ENCODE data around the gene CFAP210.
"Not testable (repeated sequence)": the region's sequence is repeated elsewhere in the genome, so short reads cannot be mapped to it uniquely, and the experiment has no call there.

The CFAP210 gene

GRCh38 chr2:169712791-169713227 lies 18.6 kb upstream of the CFAP210 start:
- DNase-seq (ENCODE audit: low read depth): no peak

DNA sequence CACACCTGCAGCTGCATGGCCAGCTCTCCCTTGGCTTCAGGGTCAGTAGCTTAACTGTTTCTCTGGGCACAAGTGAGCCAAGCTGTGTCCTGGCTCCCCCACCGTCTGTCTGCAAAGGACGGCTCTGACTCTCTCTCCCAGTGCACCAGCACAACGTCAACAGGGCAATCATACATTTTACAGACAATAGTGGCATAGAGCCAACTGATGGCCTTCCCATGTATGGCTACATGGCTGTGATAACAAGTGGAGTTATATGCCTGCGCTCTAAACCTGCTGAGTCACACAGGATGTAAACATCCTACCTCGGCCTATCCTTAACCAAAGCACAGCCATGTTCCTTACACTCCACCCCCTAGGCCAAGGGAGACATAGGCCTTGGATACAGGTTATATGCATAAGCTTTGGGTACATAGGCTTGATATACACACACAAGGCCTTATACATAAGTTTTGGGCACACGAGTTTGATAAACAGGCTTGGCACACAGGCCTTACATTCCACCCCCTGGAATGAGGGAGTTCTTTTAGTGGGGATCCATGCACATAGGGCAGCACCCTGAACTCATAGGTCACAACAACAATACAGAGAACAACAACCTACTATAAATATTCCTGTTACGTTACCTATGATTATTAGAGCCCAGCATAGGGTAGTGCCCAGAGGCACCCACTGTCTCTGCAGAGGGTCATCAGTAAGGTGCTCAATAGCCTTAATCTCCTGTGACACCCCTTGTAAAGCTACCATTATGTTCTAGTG lies 17.7 kb upstream of the CFAP210 start:
- DNase-seq (ENCODE audit: low read depth): no peak

DNA sequence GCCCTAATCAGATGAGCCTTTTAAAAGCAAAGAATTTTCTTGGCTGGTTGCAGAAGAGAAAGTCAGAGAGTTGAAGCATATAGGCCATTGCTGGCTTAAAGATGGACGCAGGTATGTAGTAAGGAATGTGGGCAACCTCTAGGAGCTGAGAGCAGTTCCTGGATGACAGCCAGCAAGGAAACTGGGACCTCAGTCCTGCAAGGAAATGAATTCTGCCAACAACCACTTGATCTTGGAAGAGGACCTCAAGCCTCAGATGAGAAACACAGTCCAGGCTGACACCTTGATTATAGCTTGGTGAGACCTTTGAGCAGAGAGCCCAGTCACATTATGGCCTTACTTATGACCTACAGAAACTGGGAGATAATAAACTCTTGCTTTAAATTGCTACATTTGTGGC lies 15.8 kb upstream of the CFAP210 start:
- DNase-seq (ENCODE audit: low read depth): no peak

DNA sequence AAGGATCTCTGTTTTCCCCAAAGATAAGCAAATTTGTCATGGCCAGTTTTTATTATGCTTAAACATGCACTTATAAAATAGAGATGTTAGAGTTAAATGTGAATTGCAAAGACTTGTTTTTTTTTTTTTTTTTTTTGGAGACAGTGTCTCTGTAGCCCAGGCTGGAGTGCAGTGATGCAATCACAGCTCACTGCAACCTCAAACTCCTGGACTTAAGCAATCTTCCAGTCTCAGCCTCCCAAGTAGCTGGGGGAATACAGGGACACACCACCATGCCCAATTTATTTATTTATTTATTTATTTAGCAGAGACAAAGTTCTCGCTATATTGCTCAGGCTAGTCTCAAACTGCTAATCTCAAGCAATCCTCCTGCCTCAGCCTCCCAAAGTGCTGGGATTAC lies 15.1 kb upstream of the CFAP210 start:
- DNase-seq (ENCODE audit: low read depth): no peak

GRCh38 chr2:169707626-169708025 lies 13.4 kb upstream of the CFAP210 start:
- DNase-seq (ENCODE audit: low read depth): no peak

DNA sequence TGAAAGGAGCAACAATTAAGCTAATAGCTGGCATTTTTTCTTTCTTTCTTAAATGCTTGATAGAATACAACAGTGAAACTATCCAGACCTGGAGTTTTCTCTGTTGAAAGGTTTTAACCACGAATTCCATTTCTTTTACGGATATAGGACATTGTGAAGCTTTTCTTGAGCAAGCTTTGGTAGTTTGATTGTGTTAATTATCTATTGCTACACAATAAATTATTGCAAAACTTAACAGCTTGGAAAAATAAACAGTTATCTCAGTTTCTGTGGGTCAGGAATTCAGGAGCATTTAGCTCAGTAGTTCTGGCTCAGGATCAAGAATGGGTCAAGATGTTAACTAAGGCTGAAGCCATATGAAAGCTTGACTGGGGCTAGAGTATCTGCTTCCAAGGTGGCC lies 11.7 kb upstream of the CFAP210 start:
- DNase-seq (ENCODE audit: low read depth): no peak

DNA sequence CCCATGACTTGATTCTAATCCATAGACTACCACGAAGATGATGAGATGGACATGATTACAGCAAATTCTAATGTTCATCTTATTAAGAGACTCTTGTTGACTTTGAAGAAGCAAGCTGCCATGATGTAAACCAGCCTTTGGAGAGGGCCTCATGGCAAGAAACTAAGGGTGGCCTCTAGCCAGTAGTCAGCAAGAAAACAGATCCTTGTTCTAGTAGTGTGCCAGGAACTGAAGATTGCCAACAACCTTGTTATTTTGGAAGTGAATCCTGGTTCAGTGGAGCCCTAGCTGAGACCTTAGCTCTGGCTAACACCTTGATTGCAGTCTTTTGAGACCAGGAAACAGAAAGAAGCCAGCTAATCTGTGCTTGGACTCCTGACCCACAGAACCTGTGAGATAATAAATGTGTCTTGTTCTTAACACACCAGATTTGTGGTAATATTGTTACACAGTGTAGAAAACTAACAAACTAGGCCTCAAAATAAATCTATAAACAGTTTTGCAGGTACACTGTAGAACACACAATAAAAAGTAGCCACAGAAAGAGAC lies 10.0 kb upstream of the CFAP210 start:
- no peak for DNase-seq (ENCODE audit: low read depth)

DNA sequence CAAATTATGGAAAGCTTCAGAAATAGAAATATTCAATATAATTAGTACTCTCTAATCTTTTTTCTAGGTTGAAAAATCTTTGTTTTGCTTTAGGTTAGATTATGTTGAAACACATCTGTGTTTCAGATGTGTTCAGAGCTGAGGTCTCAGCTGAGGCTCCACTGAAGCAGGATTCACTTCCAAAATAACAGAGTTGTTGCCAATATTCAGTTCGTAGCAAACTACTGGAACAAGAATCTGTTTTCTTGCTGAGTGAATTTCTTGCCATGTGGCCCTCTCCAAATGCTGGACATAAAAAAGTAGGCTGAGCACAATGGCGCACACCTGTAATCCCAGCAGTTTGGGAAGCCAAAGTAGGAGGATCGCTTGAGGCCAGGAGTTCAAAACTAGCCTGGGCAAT lies 8.8 kb upstream of the CFAP210 start:
- DNase-seq (ENCODE audit: low read depth): no peak

DNA sequence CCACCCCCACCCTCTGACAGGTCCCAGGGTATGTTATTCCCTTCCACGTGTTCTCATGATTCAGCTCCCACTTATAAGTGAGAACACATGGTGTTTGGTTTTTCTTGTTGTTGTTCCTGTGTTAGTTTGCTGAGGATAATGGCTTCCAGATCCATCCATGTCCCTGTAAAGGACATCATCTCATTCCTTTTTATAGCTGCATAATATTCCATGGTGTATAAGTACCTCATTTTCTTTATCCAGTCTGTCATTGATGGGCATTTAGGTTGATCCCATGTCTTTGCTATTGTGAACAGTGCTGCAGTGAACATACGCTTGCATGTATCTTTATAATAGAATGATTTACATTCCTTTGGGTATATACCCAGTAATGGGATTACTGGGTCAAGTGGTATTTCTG lies 5.0 kb upstream of the CFAP210 start:
- DNase-seq (ENCODE audit: low read depth): not testable (repeated sequence)

DNA sequence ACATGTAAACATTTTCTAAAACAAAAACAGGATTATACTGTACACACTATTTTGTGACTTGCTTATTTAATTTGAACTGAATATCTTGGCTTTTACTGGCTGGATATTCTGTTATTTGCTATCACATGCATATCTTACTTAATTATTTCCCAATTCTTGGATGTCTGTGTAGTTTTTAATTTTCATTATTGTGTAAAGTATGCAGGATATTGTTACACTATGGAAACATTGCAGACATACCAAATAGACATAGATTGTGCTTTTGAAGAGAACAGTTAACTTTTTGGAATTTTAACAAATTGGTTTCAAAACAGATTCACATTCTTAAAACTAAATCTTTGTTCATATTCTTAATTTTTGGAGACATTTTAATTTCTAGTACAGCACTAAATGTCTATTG lies 2.2 kb upstream of the CFAP210 start:
- DNase-seq (ENCODE audit: low read depth): no peak

GRCh38 chr2:169694894-169695260 lies 672 bp upstream of the CFAP210 start:
- DNase-seq (ENCODE audit: low read depth): no peak

DNA sequence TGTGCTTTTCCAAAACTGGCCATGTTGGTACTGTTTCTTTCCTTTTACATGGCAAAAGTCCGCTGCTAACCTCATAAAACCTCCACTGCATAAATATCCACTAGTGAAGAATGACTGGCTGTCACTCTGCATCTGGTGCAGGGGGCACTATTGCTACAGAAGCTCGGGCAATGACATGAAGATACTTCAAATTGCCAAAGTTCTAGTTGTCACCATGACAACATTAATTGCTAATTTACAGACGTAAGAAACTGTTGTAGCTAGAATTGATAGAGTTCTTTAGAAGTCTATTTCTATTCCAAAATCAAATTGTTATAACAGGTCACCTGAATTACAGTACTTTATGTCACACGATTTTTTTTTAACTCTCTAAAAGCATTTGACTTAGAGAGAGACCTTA lies 845 bp downstream of the CFAP210 start:
- no peak for DNase-seq (ENCODE audit: low read depth)

GRCh38 chr2:169692718-169693117 lies 1.5 kb downstream of the CFAP210 start:
- no peak for DNase-seq (ENCODE audit: low read depth)

DNA sequence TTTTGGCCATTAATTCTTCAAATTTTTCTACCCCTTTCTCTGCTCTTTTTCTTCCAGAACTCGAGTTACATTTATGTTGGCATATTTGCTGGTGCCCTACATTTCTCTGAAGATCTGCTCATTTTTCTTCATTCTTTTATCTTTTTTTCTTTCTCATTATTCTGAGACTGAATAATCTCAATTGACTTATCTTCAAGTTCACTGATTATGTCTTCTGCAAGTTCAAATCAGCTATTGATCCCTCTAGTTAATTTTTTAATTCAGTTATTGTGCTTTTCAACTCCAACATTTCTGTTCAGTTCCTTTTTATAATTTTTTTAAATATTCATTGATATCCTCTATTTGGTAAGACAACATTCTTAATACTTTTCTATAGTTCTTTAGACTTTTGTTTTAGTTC lies 3.2 kb downstream of the CFAP210 start:
- DNase-seq (ENCODE audit: low read depth): no peak

DNA sequence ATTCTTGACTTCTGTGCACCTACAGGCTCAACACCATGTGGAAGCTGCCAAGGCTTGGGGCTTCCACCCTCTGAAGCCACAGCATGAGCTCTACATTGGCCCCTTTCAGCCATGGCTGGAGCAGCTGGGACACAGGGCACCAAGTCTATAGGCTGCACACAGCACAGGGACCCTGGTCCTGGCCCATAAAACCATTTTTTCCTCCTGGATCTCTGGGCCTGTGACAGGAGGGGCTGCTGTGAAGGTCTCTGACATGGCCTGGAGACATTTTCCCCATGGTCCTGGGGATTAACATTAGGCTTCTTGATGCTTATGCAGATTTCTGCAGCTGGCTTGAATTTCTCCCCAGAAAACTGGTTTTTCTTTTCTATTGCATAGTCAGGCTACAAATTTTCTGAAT lies 6.3 kb downstream of the CFAP210 start:
- DNase-seq (ENCODE audit: low read depth): not testable (repeated sequence)

GRCh38 chr2:169686825-169687224 lies 7.4 kb downstream of the CFAP210 start:
- not testable (repeated sequence) for DNase-seq (ENCODE audit: low read depth)

DNA sequence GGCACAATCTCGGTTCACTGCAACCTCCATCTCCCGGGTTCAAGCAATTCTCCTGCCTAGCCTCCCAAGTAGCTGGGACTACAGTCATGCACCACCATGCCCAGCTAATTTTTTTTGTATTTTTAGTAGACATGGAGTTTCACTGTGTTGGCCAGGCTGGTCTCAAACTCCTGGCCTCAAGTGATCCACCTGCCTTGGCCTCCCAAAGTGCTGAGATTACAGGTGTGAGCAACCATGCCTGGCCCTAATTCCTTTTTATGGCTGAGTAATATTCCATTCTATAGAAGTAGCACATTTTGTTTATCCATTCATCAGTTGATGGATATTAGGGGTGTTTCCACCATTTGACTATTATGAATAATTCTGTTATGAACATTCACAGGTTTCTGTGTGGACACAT lies 9.5 kb downstream of the CFAP210 start:
- not testable (repeated sequence) for DNase-seq (ENCODE audit: low read depth)

GRCh38 chr2:169684135-169684565 lies 10.1 kb downstream of the CFAP210 start:
- no peak for DNase-seq (ENCODE audit: low read depth)

- no peak for DNase-seq (ENCODE audit: low read depth)
Observed at GRCh38 chr2:169683425-169684134, 10.6 kb downstream of the CFAP210 start.

DNA sequence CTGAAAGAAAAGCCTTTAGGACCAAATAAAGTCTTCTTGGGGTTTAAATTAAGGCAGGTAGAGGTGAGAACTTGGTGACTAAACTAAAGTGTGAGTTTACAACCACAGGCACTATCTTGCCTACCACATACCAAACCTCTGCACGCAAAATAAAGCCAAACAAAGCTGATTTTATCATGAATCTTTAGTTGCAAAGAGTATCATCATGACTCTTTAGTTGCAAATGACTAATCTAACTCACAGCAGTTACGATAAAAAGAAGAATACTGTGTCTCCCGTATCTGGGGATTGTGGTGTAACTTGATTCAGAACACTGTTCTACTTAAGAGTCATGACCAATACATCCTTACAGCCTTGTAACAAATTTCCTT lies 11.2 kb downstream of the CFAP210 start:
- no peak for DNase-seq (ENCODE audit: low read depth)

DNA sequence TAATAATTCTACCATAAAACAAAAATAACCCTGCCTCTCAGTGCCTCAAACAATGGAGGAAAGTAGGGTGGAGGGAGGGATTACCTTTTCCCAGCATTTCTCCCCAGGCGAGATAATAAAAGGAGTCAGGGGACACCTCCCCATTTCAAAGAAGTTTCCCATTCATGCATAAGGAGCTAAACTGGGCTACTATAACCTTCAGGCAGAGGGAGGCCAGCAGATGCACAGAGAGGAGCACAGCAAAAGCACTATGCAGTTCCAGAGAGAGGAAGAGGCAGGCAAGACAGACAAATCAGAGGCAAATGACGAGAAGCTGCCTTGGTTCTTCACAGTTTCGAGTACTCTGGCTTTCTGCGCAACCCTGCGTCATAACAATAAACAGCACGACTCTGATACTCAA lies 17.4 kb downstream of the CFAP210 start:
- DNase-seq (ENCODE audit: low read depth): no peak

DNA sequence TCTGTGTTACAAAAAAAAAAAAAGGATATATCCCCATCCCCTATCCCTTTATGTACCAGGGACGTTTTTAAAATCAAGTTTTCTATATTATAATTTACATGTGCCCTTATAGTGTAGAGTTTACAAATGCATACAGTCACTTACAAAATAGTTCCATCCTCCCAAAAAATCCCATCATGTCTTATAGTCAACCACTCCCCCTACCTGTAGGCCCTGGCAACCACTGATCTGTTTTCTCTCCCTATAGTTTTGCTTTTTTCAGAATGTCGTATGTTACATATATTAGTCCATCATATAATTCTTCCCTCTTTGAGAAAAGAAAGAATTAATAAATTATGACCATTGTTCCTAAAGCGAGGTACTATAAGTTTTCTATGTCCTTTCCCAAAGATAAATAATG lies 17.8 kb downstream of the CFAP210 start:
- DNase-seq (ENCODE audit: low read depth): no peak

DNA sequence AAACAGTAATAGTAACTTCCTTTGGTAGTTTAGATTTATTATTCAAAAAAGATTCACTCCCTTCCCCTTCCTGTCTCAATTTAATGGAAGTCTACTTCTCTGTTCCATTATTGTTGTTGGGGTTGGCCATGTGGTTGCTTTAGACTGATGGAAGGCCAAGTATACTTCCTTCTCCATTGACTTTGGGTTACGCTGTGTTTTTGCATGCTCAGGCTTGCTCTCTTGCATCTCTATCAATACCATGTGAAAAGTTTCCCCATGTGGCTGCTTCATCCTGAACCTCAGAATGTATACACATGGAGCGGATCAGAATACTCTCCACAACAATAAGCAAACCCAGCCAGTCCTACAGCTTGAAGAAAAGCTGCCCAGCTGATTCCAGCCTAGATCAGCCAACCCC lies 20.3 kb downstream of the CFAP210 start:
- no peak for DNase-seq (ENCODE audit: low read depth)

- DNase-seq (ENCODE audit: low read depth): no peak
Observed at GRCh38 chr2:169673106-169673505, 21.1 kb downstream of the CFAP210 start.
